ENCODE data around the gene NUDT5.

GRCh38 chr10:12187321-12187905, 8.3 kb downstream of the NUDT5 start:
- TF ChIP-seq ZBTB21 (CRISPR knock-in tag; IDR thresholded peaks at IDR 0.05; ENCODE audit: borderline replicate concordance) (no peak), ARID4B (CRISPR knock-in tag; IDR thresholded peaks at IDR 0.05; ENCODE audit: borderline replicate concordance) (no peak), NFYB (CRISPR knock-in tag; conservative IDR thresholded peaks at IDR 0.05; ENCODE audit: low read depth) (no peak), FOXP1 (CRISPR knock-in tag; IDR thresholded peaks at IDR 0.05; ENCODE audit: borderline replicate concordance) (no peak), E2F1 (CRISPR knock-in tag; IDR thresholded peaks at IDR 0.05) (no peak)
- TF ChIP-seq, protein P1, sequence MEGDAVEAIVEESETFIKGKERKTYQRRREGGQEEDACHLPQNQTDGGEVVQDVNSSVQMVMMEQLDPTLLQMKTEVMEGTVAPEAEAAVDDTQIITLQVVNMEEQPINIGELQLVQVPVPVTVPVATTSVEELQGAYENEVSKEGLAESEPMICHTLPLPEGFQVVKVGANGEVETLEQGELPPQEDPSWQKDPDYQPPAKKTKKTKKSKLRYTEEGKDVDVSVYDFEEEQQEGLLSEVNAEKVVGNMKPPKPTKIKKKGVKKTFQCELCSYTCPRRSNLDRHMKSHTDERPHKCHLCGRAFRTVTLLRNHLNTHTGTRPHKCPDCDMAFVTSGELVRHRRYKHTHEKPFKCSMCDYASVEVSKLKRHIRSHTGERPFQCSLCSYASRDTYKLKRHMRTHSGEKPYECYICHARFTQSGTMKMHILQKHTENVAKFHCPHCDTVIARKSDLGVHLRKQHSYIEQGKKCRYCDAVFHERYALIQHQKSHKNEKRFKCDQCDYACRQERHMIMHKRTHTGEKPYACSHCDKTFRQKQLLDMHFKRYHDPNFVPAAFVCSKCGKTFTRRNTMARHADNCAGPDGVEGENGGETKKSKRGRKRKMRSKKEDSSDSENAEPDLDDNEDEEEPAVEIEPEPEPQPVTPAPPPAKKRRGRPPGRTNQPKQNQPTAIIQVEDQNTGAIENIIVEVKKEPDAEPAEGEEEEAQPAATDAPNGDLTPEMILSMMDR (IDR thresholded peaks at IDR 0.05): no peak
